ENCODE data around the gene AKAP17A.

The AKAP17A gene

GRCh38 chrX:1591863-1592469 is 562 bp downstream of the AKAP17A start:
- TF ChIP-seq FOXA1 (IDR thresholded peaks at IDR 0.05) (no peak), ZNF384 (IDR thresholded peaks at IDR 0.05) (no peak), SP1 (IDR thresholded peaks at IDR 0.05) (no peak)
- DNase-seq (ENCODE audit: extremely low spot score): no peak
- POLR2A ChIA-PET: no interaction called here
- CTCF ChIA-PET: no interaction called here

GRCh38 chrX:1592470-1593142 is 1.2 kb downstream of the AKAP17A start:
- POLR2A ChIA-PET: no interaction called here
- CTCF ChIA-PET: no interaction called here

GRCh38 chrX:1593286-1594271 is 2.2 kb downstream of the AKAP17A start:
- POLR2A ChIA-PET: no interaction called here
- no peak for DNase-seq (ENCODE audit: extremely low spot score)
- TF ChIP-seq BHLHE40 (IDR thresholded peaks at IDR 0.05; ENCODE audit: borderline replicate concordance): no peak
- TF ChIP-seq CTBP1 (IDR thresholded peaks at IDR 0.05; ENCODE audit: borderline replicate concordance): no peak
- no peak for TF ChIP-seq FOXA1 (IDR thresholded peaks at IDR 0.05)
- TF ChIP-seq TARDBP (IDR thresholded peaks at IDR 0.05): no peak
- TF ChIP-seq HDGF (IDR thresholded peaks at IDR 0.05; ENCODE audit: borderline replicate concordance): no peak
- no peak for TF ChIP-seq NFRKB (IDR thresholded peaks at IDR 0.05)
- no peak for TF ChIP-seq FOXK2 (IDR thresholded peaks at IDR 0.05)
- TF ChIP-seq FOXM1 (IDR thresholded peaks at IDR 0.05; ENCODE audit: borderline replicate concordance): no peak
- TF ChIP-seq ZNF384 (IDR thresholded peaks at IDR 0.05): no peak
- TF ChIP-seq ELF4 (IDR thresholded peaks at IDR 0.05): no peak
- TF ChIP-seq L3MBTL2 (conservative IDR thresholded peaks at IDR 0.05): no peak
- TF ChIP-seq LEF1 (IDR thresholded peaks at IDR 0.05; ENCODE audit: borderline replicate concordance): no peak
- TF ChIP-seq ARNT (IDR thresholded peaks at IDR 0.05): no peak
- TF ChIP-seq SP1 (IDR thresholded peaks at IDR 0.05): no peak
- TF ChIP-seq, protein P1, sequence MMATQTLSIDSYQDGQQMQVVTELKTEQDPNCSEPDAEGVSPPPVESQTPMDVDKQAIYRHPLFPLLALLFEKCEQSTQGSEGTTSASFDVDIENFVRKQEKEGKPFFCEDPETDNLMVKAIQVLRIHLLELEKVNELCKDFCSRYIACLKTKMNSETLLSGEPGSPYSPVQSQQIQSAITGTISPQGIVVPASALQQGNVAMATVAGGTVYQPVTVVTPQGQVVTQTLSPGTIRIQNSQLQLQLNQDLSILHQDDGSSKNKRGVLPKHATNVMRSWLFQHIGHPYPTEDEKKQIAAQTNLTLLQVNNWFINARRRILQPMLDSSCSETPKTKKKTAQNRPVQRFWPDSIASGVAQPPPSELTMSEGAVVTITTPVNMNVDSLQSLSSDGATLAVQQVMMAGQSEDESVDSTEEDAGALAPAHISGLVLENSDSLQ (IDR thresholded peaks at IDR 0.05): no peak
- TF ChIP-seq SUZ12 (IDR thresholded peaks at IDR 0.05): no peak
- CTCF ChIA-PET: no interaction called here

More at GRCh38 chrX:1592470-1593142, 1.2 kb downstream of the AKAP17A start:
- DNase-seq (ENCODE audit: extremely low spot score): no peak
- TF ChIP-seq FOXK2 (IDR thresholded peaks at IDR 0.05) (no peak), FOXA1 (IDR thresholded peaks at IDR 0.05) (no peak), L3MBTL2 (conservative IDR thresholded peaks at IDR 0.05) (no peak), HDGF (IDR thresholded peaks at IDR 0.05; ENCODE audit: borderline replicate concordance) (no peak), NFRKB (IDR thresholded peaks at IDR 0.05) (no peak)
- TF ChIP-seq, protein P1 (IDR thresholded peaks at IDR 0.05): no peak

GRCh38 chrX:1595711-1596060 is 4.3 kb downstream of the AKAP17A start:
- ChIA-PET POLR2A (no interaction called here), CTCF (no interaction called here)
- TF ChIP-seq NFRKB (IDR thresholded peaks at IDR 0.05): no peak
- no peak for DNase-seq (ENCODE audit: extremely low spot score)

- CTCF ChIA-PET: no interaction called here
- no peak for DNase-seq (ENCODE audit: extremely low spot score)
- POLR2A ChIA-PET: no interaction called here
- no peak for TF ChIP-seq SP1 (IDR thresholded peaks at IDR 0.05)
- no peak for TF ChIP-seq ARNT (IDR thresholded peaks at IDR 0.05)
- no peak for TF ChIP-seq FOXM1 (IDR thresholded peaks at IDR 0.05; ENCODE audit: borderline replicate concordance)
- TF ChIP-seq NFRKB (IDR thresholded peaks at IDR 0.05): no peak
- TF ChIP-seq BHLHE40 (IDR thresholded peaks at IDR 0.05; ENCODE audit: borderline replicate concordance): no peak
- no peak for TF ChIP-seq SUZ12 (IDR thresholded peaks at IDR 0.05)
- TF ChIP-seq, protein P1 (IDR thresholded peaks at IDR 0.05): no peak
- TF ChIP-seq ELF4 (IDR thresholded peaks at IDR 0.05): no peak
- TF ChIP-seq ZNF384 (IDR thresholded peaks at IDR 0.05): no peak
- no peak for TF ChIP-seq CTBP1 (IDR thresholded peaks at IDR 0.05; ENCODE audit: borderline replicate concordance)
- no peak for TF ChIP-seq LEF1 (IDR thresholded peaks at IDR 0.05; ENCODE audit: borderline replicate concordance)
- TF ChIP-seq HDGF (IDR thresholded peaks at IDR 0.05; ENCODE audit: borderline replicate concordance): no peak
- TF ChIP-seq FOXA1 (IDR thresholded peaks at IDR 0.05): no peak
- TF ChIP-seq TARDBP (IDR thresholded peaks at IDR 0.05): no peak
- TF ChIP-seq L3MBTL2 (conservative IDR thresholded peaks at IDR 0.05): no peak
These were observed 5.4 kb downstream of the AKAP17A start for GRCh38 chrX:1596676-1597344.
